ENCODE results near the gene WFIKKN1. TPM values are rescaled to one million over a fixed set of nuclear protein-coding genes. Genes with fewer than 3 reads are reported as not detected.
A peak's percentile ranks its signal among the peaks of the same experiment; 100 is the strongest.

The WFIKKN1 gene
- total and polyA plus RNA-seq, 2 of the 13 experiments (the other 11 are each of a cell fraction or from before 2014, with no cell fraction given) = 1.7 to 4.9 TPM

- no peak for TF ChIP-seq HOMEZ (CRISPR knock-in tag; IDR thresholded peaks at IDR 0.05; ENCODE audit: low read depth)
- TF ChIP-seq NKX3-1 (CRISPR knock-in tag; IDR thresholded peaks at IDR 0.05) = no peak
- TF ChIP-seq ZNF17 (CRISPR knock-in tag; IDR thresholded peaks at IDR 0.05) = no peak
- no peak for TF ChIP-seq ZNF841 (CRISPR knock-in tag; IDR thresholded peaks at IDR 0.05; ENCODE audit: borderline replicate concordance)
- no peak for TF ChIP-seq E2F5 (CRISPR knock-in tag; conservative IDR thresholded peaks at IDR 0.05)
- TF ChIP-seq ZNF605 (CRISPR knock-in tag; IDR thresholded peaks at IDR 0.05) = no peak
- no peak for TF ChIP-seq KMT2B (CRISPR knock-in tag; IDR thresholded peaks at IDR 0.05)
- no peak for TF ChIP-seq ZSCAN30 (CRISPR knock-in tag; IDR thresholded peaks at IDR 0.05)
- no peak for TF ChIP-seq JUNB (CRISPR knock-in tag; IDR thresholded peaks at IDR 0.05; ENCODE audit: borderline replicate concordance)
- TF ChIP-seq POLR2A (IDR thresholded peaks at IDR 0.05; ENCODE audit: insufficient read depth in 1 of 2, low read depth in 2 of 2, low read length in 2 of 2) = peak in 1 of 2 experiments; percentile 42; a peak in 1 of 4 replicates
- no peak for TF ChIP-seq ZNF629 (CRISPR knock-in tag; conservative IDR thresholded peaks at IDR 0.05)
- no peak for TF ChIP-seq PHF8 (CRISPR knock-in tag; IDR thresholded peaks at IDR 0.05)
- TF ChIP-seq FOXJ3 (CRISPR knock-in tag; IDR thresholded peaks at IDR 0.05; ENCODE audit: borderline replicate concordance) = no peak
- TF ChIP-seq ZC3H13 (CRISPR knock-in tag; IDR thresholded peaks at IDR 0.05) = no peak
- no peak for TF ChIP-seq ETV5 (CRISPR knock-in tag; IDR thresholded peaks at IDR 0.05; ENCODE audit: borderline replicate concordance)
- TF ChIP-seq ZNF20 (CRISPR knock-in tag; IDR thresholded peaks at IDR 0.05) = no peak
- TF ChIP-seq ZBTB39 (CRISPR knock-in tag; IDR thresholded peaks at IDR 0.05) = peak; percentile 47; the same call in 1 of the 2 replicates
- TF ChIP-seq ZNF776 (CRISPR knock-in tag; IDR thresholded peaks at IDR 0.05) = no peak
- no peak for TF ChIP-seq DNMT1 (CRISPR knock-in tag; IDR thresholded peaks at IDR 0.05)
- no peak for TF ChIP-seq ZNF790 (CRISPR knock-in tag; IDR thresholded peaks at IDR 0.05; ENCODE audit: borderline replicate concordance)
- no peak for TF ChIP-seq PRPF4 (IDR thresholded peaks at IDR 0.05; ENCODE audit: low read depth, low read length, poor library complexity, severe bottlenecking)
- peak; percentile 77 for TF ChIP-seq ZBTB38 (CRISPR knock-in tag; IDR thresholded peaks at IDR 0.05)
- TF ChIP-seq ZUFSP (CRISPR knock-in tag; IDR thresholded peaks at IDR 0.05; ENCODE audit: borderline replicate concordance) = no peak
- TF ChIP-seq NFKBIZ (CRISPR knock-in tag; IDR thresholded peaks at IDR 0.05) = no peak
These were observed 1.9 kb downstream of the WFIKKN1 start (continued) for GRCh38 chr16:632486-633335.
